Stimulated activated CD4-positive, alpha-beta T cell treated with anti-CD3 and anti-CD28 coated beads, Interleukin-15, amount 100 ng/mL, for 1 hour (primary cell): Measurements from ENCODE around the gene TIAM2.
A peak's percentile ranks its signal among the peaks of the same experiment; 100 is the strongest.
"Not testable (repeated sequence)": the region's sequence is repeated elsewhere in the genome, so short reads cannot be mapped to it uniquely, and the experiment has no call there.

ENCODE experiments used
- DNase-seq, 2 donors: peaks; one replicate each; pipeline ENCODE4 v3.0.0-alpha.2; 2020; ENCODE audit warnings: low read depth in 1 of 2, low spot score in 1 of 2

The TIAM2 gene

GRCh38 chr6:154995254-154996015 is at the start of gene TIAM2:
Gene TIAM2, plus strand, starts transcription at chr6:154995315. Its CDS starts 133,909 bp downstream, at chr6:155129224.
- DNase-seq, result peak in 1 of 2 donors; percentile 18

GRCh38 chr6:154950979-154951344 is 44.2 kb upstream of the TIAM2 start:
- no peak for DNase-seq

GRCh38 chr6:154951345-154952200 is 43.5 kb upstream of the TIAM2 start:
- no peak for DNase-seq

GRCh38 chr6:154953644-154954043 is 41.5 kb upstream of the TIAM2 start:
- no peak for DNase-seq

GRCh38 chr6:154954347-154954746 is 40.8 kb upstream of the TIAM2 start:
- no peak for DNase-seq

- no peak for DNase-seq
Observed at GRCh38 chr6:154956771-154957522, 38.2 kb upstream of the TIAM2 start.

- no peak for DNase-seq
Observed at GRCh38 chr6:154958469-154958868, 36.6 kb upstream of the TIAM2 start.

- DNase-seq, result no peak
Observed at GRCh38 chr6:154960299-154960843, 34.7 kb upstream of the TIAM2 start.

- DNase-seq, result no peak
Observed at GRCh38 chr6:154960854-154961530, 34.1 kb upstream of the TIAM2 start.

GRCh38 chr6:154962753-154963152 is 32.4 kb upstream of the TIAM2 start:
- DNase-seq, result no peak

- not testable (repeated sequence) for DNase-seq
Observed at GRCh38 chr6:154966065-154966770, 28.9 kb upstream of the TIAM2 start.

GRCh38 chr6:154969796-154970195 is 25.3 kb upstream of the TIAM2 start:
- no peak for DNase-seq

- no peak for DNase-seq
Observed at GRCh38 chr6:154974485-154975149, 20.5 kb upstream of the TIAM2 start.

GRCh38 chr6:154977588-154977987 is 17.5 kb upstream of the TIAM2 start:
- no peak for DNase-seq

GRCh38 chr6:154980273-154981078 is 14.6 kb upstream of the TIAM2 start:
- DNase-seq, result no peak

GRCh38 chr6:154981079-154981870 is 13.8 kb upstream of the TIAM2 start:
- DNase-seq, result no peak

- no peak for DNase-seq
Observed at GRCh38 chr6:154984146-154984545, 11.0 kb upstream of the TIAM2 start.

GRCh38 chr6:154986787-154987235 is 8.3 kb upstream of the TIAM2 start:
- no peak for DNase-seq
